Karpas-422 (cell line): ENCODE results near the gene HELZ2. TPM values are rescaled to one million over a fixed set of nuclear protein-coding genes. Genes with fewer than 3 reads are reported as not detected.

Source experiments
- DNase-seq: peaks from one replicate; pipeline ENCODE4 v3.0.0-alpha.2; 2015
- H2AFZ ChIP-seq: fragments of 200-600 bp; sonication (generic); 2 replicates; pipeline ENCODE4 v1.6.1; 2014; ENCODE audit warnings: antibody characterized with exemption, low read length, mixed read lengths
- H3K27ac ChIP-seq: fragments of 200-600 bp; sonication (generic); 2 replicates; pipeline ENCODE4 v1.5.1; 2014; ENCODE audit warnings: mild to moderate bottlenecking, low read length, moderate library complexity
- H3K27me3 ChIP-seq: fragments of 200-600 bp; sonication (generic); 2 replicates; pipeline ENCODE4 v1.6.1; 2014; ENCODE audit warnings: low read length, mixed read lengths
- H3K36me3 ChIP-seq: fragments of 200-600 bp; sonication (generic); 2 replicates; pipeline ENCODE4 v1.6.1; 2014; ENCODE audit warnings: low read length, mixed read lengths; ENCODE audit not compliant: insufficient read depth
- H3K4me1 ChIP-seq: fragments of 200-600 bp; sonication (generic); 2 replicates; pipeline ENCODE4 v1.6.1; 2014; ENCODE audit warnings: mild to moderate bottlenecking, low read length, mixed read lengths
- H3K4me2 ChIP-seq: fragments of 200-600 bp; sonication (generic); 2 replicates; pipeline ENCODE4 v1.6.1; 2014; ENCODE audit warnings: low read length, low read depth, mild to moderate bottlenecking; ENCODE audit not compliant: poor library complexity, severe bottlenecking
- H3K4me3 ChIP-seq: fragments of 200-600 bp; sonication (generic); 2 replicates; pipeline ENCODE4 v1.5.1; 2014; ENCODE audit warnings: mild to moderate bottlenecking, antibody characterized with exemption, low read length, mixed read lengths
- H3K79me2 ChIP-seq: fragments of 200-600 bp; sonication (generic); 2 replicates; pipeline ENCODE4 v1.6.1; 2014; ENCODE audit warnings: mild to moderate bottlenecking, low read length, mixed read lengths
- H3K9ac ChIP-seq: fragments of 200-600 bp; sonication (generic); 2 replicates; pipeline ENCODE4 v1.6.0; 2014; ENCODE audit warnings: low read length
- H3K9me2 ChIP-seq: fragments of 200-600 bp; sonication (generic), shearing (Covaris generic); replicated peaks from 2 replicates; pipeline ENCODE4 v1.6.0; 2014; ENCODE audit warnings: mild to moderate bottlenecking, low read length, moderate library complexity; ENCODE audit not compliant: insufficient read depth
- H3K9me3 ChIP-seq: fragments of 300-700, 200-600 bp; sonication (generic); 2 replicates; pipeline ENCODE4 v1.6.1; 2014; ENCODE audit warnings: low read length, mixed read lengths
- H4K20me1 ChIP-seq: fragments of 200-600 bp; sonication (generic); 2 replicates; pipeline ENCODE4 v1.6.1; 2014; ENCODE audit warnings: mild to moderate bottlenecking, antibody characterized with exemption, low read length, low read depth; ENCODE audit not compliant: insufficient read depth
- total RNA-seq: library from RNA; depleted of rRNA; stranded (reverse); fragments of >200 nt; shearing (Covaris generic); gene quantifications from 2 replicates; pipeline ENCODE4 v1.2.3, GENCODE V29; 2014; ENCODE audit warnings: low replicate concordance; rRNA removed

Gene HELZ2
- 15.4 and 15.8 TPM in 2 replicates for total RNA-seq

- Histone ChIP-seq H4K20me1 (0 out of 2 replicates have a peak, but pooled peaks cover 10% of the 10 kb centered on the region), H3K9me3 (no peaks in the 10 kb centered on the region), H3K4me3 (peak within 1 kb of the TSS; percentile 90), H3K9ac (peak within 1 kb of the TSS; percentile 80), H3K27ac (no peak within 1 kb of the TSS), H3K9me2 (no peaks in the 10 kb centered on the region), H3K27me3 (no peaks in the 10 kb centered on the region), H2AFZ (peak within 1 kb of the TSS; percentile 78; the same call in 1 of the 2 replicates), H3K4me2 (peak within 1 kb of the TSS; percentile 97), H3K4me1 (peaks cover 12% of the 10 kb centered on the region), H3K79me2 (no peaks in the 10 kb centered on the region), H3K36me3 (no peaks in the 10 kb centered on the region)
- DNase-seq = peak; percentile 85
Measured at GRCh38 chr20:63574156-63574828, at the start of gene HELZ2. Gene HELZ2 (minus strand): TSS chr20:63574239. CDS start chr20:63572385, 1,854 bp downstream.

- Histone ChIP-seq H3K36me3 (no peaks in the 10 kb centered on the region), H3K9me2 (no peaks in the 10 kb centered on the region), H3K9me3 (no peaks in the 10 kb centered on the region), H3K27me3 (no peaks in the 10 kb centered on the region), H3K4me2 (no peak overlapping the region), H3K27ac (no peak overlapping the region), H2AFZ (no peak overlapping the region), H3K79me2 (peaks cover 77% of the 10 kb centered on the region), H3K9ac (no peak overlapping the region), H4K20me1 (0 out of 2 replicates have a peak, but pooled peaks cover 3% of the 10 kb centered on the region), H3K4me1 (peaks cover 9% of the 10 kb centered on the region), H3K4me3 (no peak overlapping the region)
- no peak for DNase-seq
Measured at GRCh38 chr20:63622732-63623131, 48.7 kb upstream of the HELZ2 start.

GRCh38 chr20:63622096-63622495, 48.1 kb upstream of the HELZ2 start:
- H3K79me2 ChIP-seq = peaks cover 77% of the 10 kb centered on the region

GRCh38 chr20:63620991-63621390, 47.0 kb upstream of the HELZ2 start:
- H3K9ac ChIP-seq = no peak overlapping the region
- no peak overlapping the region for H3K27ac ChIP-seq
- no peaks in the 10 kb centered on the region for H3K9me3 ChIP-seq
- H3K4me3 ChIP-seq = no peak overlapping the region
- H3K27me3 ChIP-seq = no peaks in the 10 kb centered on the region
- H3K36me3 ChIP-seq = no peaks in the 10 kb centered on the region
- H4K20me1 ChIP-seq = 0 out of 2 replicates have a peak, but pooled peaks cover 3% of the 10 kb centered on the region
- H3K4me1 ChIP-seq = peaks cover 8% of the 10 kb centered on the region
- H3K79me2 ChIP-seq = peaks cover 72% of the 10 kb centered on the region
- no peak overlapping the region for H2AFZ ChIP-seq
- H3K4me2 ChIP-seq = no peak overlapping the region
- DNase-seq = no peak
- no peaks in the 10 kb centered on the region for H3K9me2 ChIP-seq

More at GRCh38 chr20:63622096-63622495, 48.1 kb upstream of the HELZ2 start:
- Histone ChIP-seq H3K9me2 (no peaks in the 10 kb centered on the region), H3K9me3 (no peaks in the 10 kb centered on the region), H3K36me3 (no peaks in the 10 kb centered on the region), H3K27me3 (no peaks in the 10 kb centered on the region), H2AFZ (no peak overlapping the region), H3K4me2 (no peak overlapping the region), H3K4me1 (peaks cover 9% of the 10 kb centered on the region), H3K4me3 (no peak overlapping the region), H3K9ac (no peak overlapping the region), H4K20me1 (0 out of 2 replicates have a peak, but pooled peaks cover 3% of the 10 kb centered on the region), H3K27ac (no peak overlapping the region)
- DNase-seq = no peak

- H3K4me3 ChIP-seq = no peak overlapping the region
- H3K4me2 ChIP-seq = no peak overlapping the region
- H3K9me3 ChIP-seq = no peaks in the 10 kb centered on the region
- H2AFZ ChIP-seq = no peak overlapping the region
- 0 out of 2 replicates have a peak, but pooled peaks cover 3% of the 10 kb centered on the region for H4K20me1 ChIP-seq
- no peaks in the 10 kb centered on the region for H3K4me1 ChIP-seq
- no peak for DNase-seq
- H3K36me3 ChIP-seq = no peaks in the 10 kb centered on the region
- H3K9ac ChIP-seq = no peak overlapping the region
- H3K27me3 ChIP-seq = no peaks in the 10 kb centered on the region
- no peaks in the 10 kb centered on the region for H3K9me2 ChIP-seq
- peaks cover 67% of the 10 kb centered on the region for H3K79me2 ChIP-seq
- no peak overlapping the region for H3K27ac ChIP-seq
Measured at GRCh38 chr20:63619505-63619904, 45.5 kb upstream of the HELZ2 start.

- Histone ChIP-seq H3K79me2 (peaks cover 65% of the 10 kb centered on the region), H3K4me1 (no peaks in the 10 kb centered on the region), H3K9ac (no peak overlapping the region), H3K36me3 (no peaks in the 10 kb centered on the region), H3K9me2 (no peaks in the 10 kb centered on the region), H3K27me3 (no peaks in the 10 kb centered on the region), H3K27ac (no peak overlapping the region), H3K4me3 (no peak overlapping the region), H2AFZ (no peak overlapping the region), H4K20me1 (0 out of 2 replicates have a peak, but pooled peaks cover 3% of the 10 kb centered on the region), H3K9me3 (no peaks in the 10 kb centered on the region), H3K4me2 (no peak overlapping the region)
- DNase-seq = no peak
Measured at GRCh38 chr20:63619086-63619485, 45.0 kb upstream of the HELZ2 start.

GRCh38 chr20:63618291-63618980, 44.4 kb upstream of the HELZ2 start:
- no peaks in the 10 kb centered on the region for H3K9me2 ChIP-seq
- no peak for DNase-seq
- peaks cover 63% of the 10 kb centered on the region for H3K79me2 ChIP-seq
- H3K27me3 ChIP-seq = no peaks in the 10 kb centered on the region
- no peak overlapping the region for H2AFZ ChIP-seq
- H3K36me3 ChIP-seq = no peaks in the 10 kb centered on the region
- no peaks in the 10 kb centered on the region for H3K9me3 ChIP-seq
- H3K27ac ChIP-seq = no peak overlapping the region
- no peak overlapping the region for H3K4me3 ChIP-seq
- no peak overlapping the region for H3K4me2 ChIP-seq
- no peak overlapping the region for H3K9ac ChIP-seq
- H3K4me1 ChIP-seq = no peaks in the 10 kb centered on the region
- 0 out of 2 replicates have a peak, but pooled peaks cover 3% of the 10 kb centered on the region for H4K20me1 ChIP-seq

GRCh38 chr20:63617876-63618265, 43.8 kb upstream of the HELZ2 start:
- Histone ChIP-seq H4K20me1 (0 out of 2 replicates have a peak, but pooled peaks cover 3% of the 10 kb centered on the region), H3K9me2 (no peaks in the 10 kb centered on the region), H3K27me3 (no peaks in the 10 kb centered on the region), H3K9ac (no peak overlapping the region), H2AFZ (no peak overlapping the region), H3K36me3 (no peaks in the 10 kb centered on the region), H3K27ac (no peak overlapping the region), H3K4me2 (no peak overlapping the region), H3K9me3 (no peaks in the 10 kb centered on the region), H3K79me2 (peaks cover 61% of the 10 kb centered on the region), H3K4me3 (no peak overlapping the region), H3K4me1 (no peaks in the 10 kb centered on the region)
- no peak for DNase-seq
